ENCODE measurements around the gene MCMBP.

MCMBP gene

GRCh38 chr10:119865699-119866240, 6.9 kb downstream of the MCMBP start:
- peaks cover 69% of the 10 kb centered on the region for H3K79me2 ChIP-seq
- H3K9ac ChIP-seq: no peak overlapping the region
- no peak overlapping the region for H3K4me3 ChIP-seq (ENCODE audit: low read depth, low read length)
- TF ChIP-seq CTCF (IDR thresholded peaks at IDR 0.05): no peak
- no peaks in the 10 kb centered on the region for H3K36me3 ChIP-seq (ENCODE audit: control insufficient read depth, insufficient read depth, low read length)
- H3K4me2 ChIP-seq (ENCODE audit: low read length): no peak overlapping the region
- no peaks in the 10 kb centered on the region for H3K9me3 ChIP-seq (ENCODE audit: control insufficient read depth, low read length)
- no peak overlapping the region for H2AFZ ChIP-seq
- H3K4me1 ChIP-seq: no peaks in the 10 kb centered on the region
- H3K27ac ChIP-seq: no peak overlapping the region
- no peaks in the 10 kb centered on the region for H3K27me3 ChIP-seq (ENCODE audit: control insufficient read depth, insufficient read depth, low read length)

GRCh38 chr10:119863951-119864565, 8.6 kb downstream of the MCMBP start:
- peaks cover 3% of the 10 kb centered on the region for H3K4me1 ChIP-seq
- H3K27ac ChIP-seq: no peak overlapping the region
- H3K4me3 ChIP-seq (ENCODE audit: low read depth, low read length): no peak overlapping the region
- H3K36me3 ChIP-seq (ENCODE audit: control insufficient read depth, insufficient read depth, low read length): no peaks in the 10 kb centered on the region
- no peak overlapping the region for H3K9ac ChIP-seq
- no peak overlapping the region for H2AFZ ChIP-seq
- H3K9me3 ChIP-seq (ENCODE audit: control insufficient read depth, low read length): no peaks in the 10 kb centered on the region
- H3K4me2 ChIP-seq (ENCODE audit: low read length): no peak overlapping the region
- H3K79me2 ChIP-seq: peaks cover 59% of the 10 kb centered on the region
- no peak for TF ChIP-seq CTCF (IDR thresholded peaks at IDR 0.05)
- no peaks in the 10 kb centered on the region for H3K27me3 ChIP-seq (ENCODE audit: control insufficient read depth, insufficient read depth, low read length)

GRCh38 chr10:119862524-119862923, 10.1 kb downstream of the MCMBP start:
- Histone ChIP-seq H3K9me3 (ENCODE audit: control insufficient read depth, low read length) (no peaks in the 10 kb centered on the region), H3K79me2 (peaks cover 50% of the 10 kb centered on the region), H3K9ac (no peak overlapping the region), H3K27me3 (ENCODE audit: control insufficient read depth, insufficient read depth, low read length) (no peaks in the 10 kb centered on the region), H3K27ac (no peak overlapping the region), H2AFZ (no peak overlapping the region), H3K4me1 (peaks cover 3% of the 10 kb centered on the region), H3K4me3 (ENCODE audit: low read depth, low read length) (no peak overlapping the region), H3K36me3 (ENCODE audit: control insufficient read depth, insufficient read depth, low read length) (no peaks in the 10 kb centered on the region), H3K4me2 (ENCODE audit: low read length) (no peak overlapping the region)
- TF ChIP-seq CTCF (IDR thresholded peaks at IDR 0.05): no peak

GRCh38 chr10:119860866-119861607, 11.6 kb downstream of the MCMBP start:
- H3K4me2 ChIP-seq (ENCODE audit: low read length): no peak overlapping the region
- no peak overlapping the region for H3K4me3 ChIP-seq (ENCODE audit: low read depth, low read length)
- H3K79me2 ChIP-seq: peaks cover 39% of the 10 kb centered on the region
- no peak for TF ChIP-seq CTCF (IDR thresholded peaks at IDR 0.05)
- no peak overlapping the region for H2AFZ ChIP-seq
- peaks cover 3% of the 10 kb centered on the region for H3K4me1 ChIP-seq
- no peak overlapping the region for H3K9ac ChIP-seq
- H3K36me3 ChIP-seq (ENCODE audit: control insufficient read depth, insufficient read depth, low read length): no peaks in the 10 kb centered on the region
- no peaks in the 10 kb centered on the region for H3K9me3 ChIP-seq (ENCODE audit: control insufficient read depth, low read length)
- no peak overlapping the region for H3K27ac ChIP-seq
- no peaks in the 10 kb centered on the region for H3K27me3 ChIP-seq (ENCODE audit: control insufficient read depth, insufficient read depth, low read length)

Measured in parathyroid adenoma (tissue), 2 donors.